Osteoblast (primary cell): ENCODE data around the gene NVL. TPM values are rescaled to one million over a fixed set of nuclear protein-coding genes. Genes with fewer than 3 reads are reported as not detected.

ENCODE experiments used
- DNase-seq: peaks from one replicate; pipeline ENCODE4 v3.0.0; 2011; ENCODE audit warnings: low spot score, mixed read lengths; ENCODE audit not compliant: insufficient read length; ENCODE audit errors: missing footprints
- H2AFZ ChIP-seq: 2 replicates; pipeline ENCODE4 v1.6.0; 2011; ENCODE audit warnings: mild to moderate bottlenecking, low read length
- H3K27ac ChIP-seq: 2 replicates; pipeline ENCODE4 v1.5.1; 2011; ENCODE audit warnings: mild to moderate bottlenecking, low read depth, low read length, moderate library complexity
- H3K27me3 ChIP-seq: 2 replicates; pipeline ENCODE4 v1.6.0; 2012; ENCODE audit warnings: mild to moderate bottlenecking, control low read depth, inconsistent platforms, low read length, moderate library complexity; ENCODE audit not compliant: insufficient read depth
- H3K36me3 ChIP-seq: 2 replicates; pipeline ENCODE4 v1.5.1; 2011; ENCODE audit warnings: mild to moderate bottlenecking, low read length, control low read depth, moderate library complexity; ENCODE audit not compliant: insufficient read depth
- H3K4me1 ChIP-seq: 2 replicates; pipeline ENCODE4 v1.5.1; 2011; ENCODE audit warnings: mild to moderate bottlenecking, low read length, control low read depth, moderate library complexity; ENCODE audit not compliant: insufficient read depth
- H3K4me2 ChIP-seq: 2 replicates; pipeline ENCODE4 v1.6.0; 2011; ENCODE audit warnings: mild to moderate bottlenecking, low read length; ENCODE audit not compliant: insufficient read depth
- H3K4me3 ChIP-seq: fragments of 200-600 bp; sonication (generic); 3 replicates; pipeline ENCODE4 v1.5.1; 2012; ENCODE audit warnings: mild to moderate bottlenecking, low read length, inconsistent platforms; ENCODE audit not compliant: insufficient read depth
- H3K79me2 ChIP-seq: 2 replicates; pipeline ENCODE4 v1.6.0; 2012; ENCODE audit warnings: mild to moderate bottlenecking, low read length, control low read depth, inconsistent platforms; ENCODE audit not compliant: insufficient read depth
- H3K9me3 ChIP-seq: 2 replicates; pipeline ENCODE4 v1.5.1; 2011; ENCODE audit warnings: low read depth, low read length, control low read depth
- H4K20me1 ChIP-seq: 2 replicates; pipeline ENCODE4 v1.6.0; 2012; ENCODE audit warnings: mild to moderate bottlenecking, low read length, control low read depth; ENCODE audit not compliant: insufficient read depth
- total RNA-seq: library from RNA; depleted of rRNA; stranded (reverse); fragments of >200 nt; gene quantifications from 2 replicates; pipeline ENCODE4 v1.2.3, GENCODE V29; 2012
- TF ChIP-seq, protein P1 (sequence below): IDR thresholded peaks from 2 replicates; pipeline ENCODE4 v1.5.1; 2011; ENCODE audit warnings: mild to moderate bottlenecking, low read depth, low read length, moderate library complexity; ENCODE audit errors: extremely low read depth

NVL gene
- total RNA-seq, 1 donor, result 20.6 TPM

DNA sequence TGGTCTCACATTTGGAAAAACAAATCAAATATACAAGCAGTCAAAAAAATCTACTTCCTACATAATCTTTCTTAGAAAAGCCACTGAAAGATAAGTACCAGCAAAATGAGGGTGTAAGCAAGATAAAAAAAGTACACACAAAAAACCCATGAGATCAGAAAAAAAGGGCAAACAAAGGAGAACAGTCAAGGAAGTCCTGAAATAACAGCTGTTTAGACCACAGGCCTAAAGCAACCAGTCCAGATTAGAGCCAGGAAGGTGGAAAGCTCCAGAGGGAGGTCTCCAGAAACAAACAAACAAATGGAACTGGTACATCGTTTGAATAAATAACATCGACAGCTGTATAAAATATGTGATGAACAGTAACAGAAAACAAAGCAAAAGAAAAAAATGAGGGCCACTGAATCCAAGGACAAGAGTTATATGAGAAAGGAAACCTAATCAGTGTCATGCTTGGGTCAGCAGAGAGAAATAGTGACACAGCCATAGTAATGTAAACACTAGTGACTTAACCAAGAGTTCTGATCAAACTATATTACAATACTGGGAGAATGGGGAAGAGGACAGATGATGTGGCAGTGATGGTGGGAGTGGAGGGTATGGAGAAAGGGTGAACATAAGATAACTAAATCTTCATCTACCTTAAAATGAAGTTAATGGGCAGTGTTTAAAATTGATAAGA is 67.5 kb downstream of the NVL start:
- Histone ChIP-seq H3K4me1 (no peaks in the 10 kb centered on the region), H3K36me3 (peaks cover 18% of the 10 kb centered on the region), H3K9me3 (no peaks in the 10 kb centered on the region), H3K27ac (no peak overlapping the region), H3K4me3 (no peak overlapping the region), H3K4me2 (no peak overlapping the region), H4K20me1 (no peaks in the 10 kb centered on the region), H3K27me3 (no peaks in the 10 kb centered on the region), H2AFZ (no peak overlapping the region), H3K79me2 (no peaks in the 10 kb centered on the region)
- TF ChIP-seq, protein P1, sequence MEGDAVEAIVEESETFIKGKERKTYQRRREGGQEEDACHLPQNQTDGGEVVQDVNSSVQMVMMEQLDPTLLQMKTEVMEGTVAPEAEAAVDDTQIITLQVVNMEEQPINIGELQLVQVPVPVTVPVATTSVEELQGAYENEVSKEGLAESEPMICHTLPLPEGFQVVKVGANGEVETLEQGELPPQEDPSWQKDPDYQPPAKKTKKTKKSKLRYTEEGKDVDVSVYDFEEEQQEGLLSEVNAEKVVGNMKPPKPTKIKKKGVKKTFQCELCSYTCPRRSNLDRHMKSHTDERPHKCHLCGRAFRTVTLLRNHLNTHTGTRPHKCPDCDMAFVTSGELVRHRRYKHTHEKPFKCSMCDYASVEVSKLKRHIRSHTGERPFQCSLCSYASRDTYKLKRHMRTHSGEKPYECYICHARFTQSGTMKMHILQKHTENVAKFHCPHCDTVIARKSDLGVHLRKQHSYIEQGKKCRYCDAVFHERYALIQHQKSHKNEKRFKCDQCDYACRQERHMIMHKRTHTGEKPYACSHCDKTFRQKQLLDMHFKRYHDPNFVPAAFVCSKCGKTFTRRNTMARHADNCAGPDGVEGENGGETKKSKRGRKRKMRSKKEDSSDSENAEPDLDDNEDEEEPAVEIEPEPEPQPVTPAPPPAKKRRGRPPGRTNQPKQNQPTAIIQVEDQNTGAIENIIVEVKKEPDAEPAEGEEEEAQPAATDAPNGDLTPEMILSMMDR, result no peak
- no peak for DNase-seq

DNA sequence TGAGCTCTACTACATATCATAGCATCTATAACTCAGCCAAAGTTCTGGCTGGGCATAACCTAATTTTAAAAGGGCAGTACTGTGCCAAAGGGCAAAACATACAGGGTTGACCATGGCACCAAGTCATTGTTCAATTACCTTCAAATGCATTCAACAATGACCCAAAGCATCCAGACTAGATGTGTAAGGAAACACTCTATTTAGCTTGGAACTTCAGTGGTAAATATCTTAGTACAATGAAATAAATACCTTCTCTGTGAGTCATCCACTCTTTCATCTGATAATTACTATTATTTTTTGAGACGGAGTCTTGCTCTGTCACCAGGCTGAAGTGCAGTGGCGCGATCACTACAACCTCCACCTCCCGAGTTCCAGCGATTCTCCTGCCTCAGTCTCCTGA is 70.0 kb downstream of the NVL start:
- Histone ChIP-seq H3K4me1 (no peaks in the 10 kb centered on the region), H2AFZ (no peak overlapping the region), H3K9me3 (no peaks in the 10 kb centered on the region), H4K20me1 (no peaks in the 10 kb centered on the region), H3K27me3 (no peaks in the 10 kb centered on the region), H3K36me3 (peaks cover 4% of the 10 kb centered on the region), H3K27ac (no peak overlapping the region), H3K4me2 (no peak overlapping the region), H3K4me3 (no peak overlapping the region), H3K79me2 (no peaks in the 10 kb centered on the region)
- TF ChIP-seq, protein P1, result no peak
- peak; percentile 25 for DNase-seq

DNA sequence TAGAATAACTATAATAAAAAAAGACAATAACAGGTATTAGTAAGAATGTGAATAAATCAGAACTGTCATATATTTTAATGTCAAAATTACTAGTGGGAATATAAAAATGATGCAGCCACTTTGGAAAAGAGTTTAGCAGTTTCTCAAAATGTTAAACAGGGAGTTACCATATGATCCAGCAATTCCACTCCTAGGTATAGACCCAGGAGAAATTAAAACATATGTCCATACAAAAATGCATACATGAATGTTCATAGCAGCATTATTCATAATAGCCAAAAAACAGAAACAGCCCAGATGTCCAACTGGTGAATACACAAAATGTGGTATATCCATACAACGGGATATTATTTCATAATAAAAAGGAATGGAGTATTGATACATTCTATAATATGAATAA is 71.6 kb downstream of the NVL start:
- TF ChIP-seq, protein P1, result no peak
- no peaks in the 10 kb centered on the region for H3K79me2 ChIP-seq

DNA sequence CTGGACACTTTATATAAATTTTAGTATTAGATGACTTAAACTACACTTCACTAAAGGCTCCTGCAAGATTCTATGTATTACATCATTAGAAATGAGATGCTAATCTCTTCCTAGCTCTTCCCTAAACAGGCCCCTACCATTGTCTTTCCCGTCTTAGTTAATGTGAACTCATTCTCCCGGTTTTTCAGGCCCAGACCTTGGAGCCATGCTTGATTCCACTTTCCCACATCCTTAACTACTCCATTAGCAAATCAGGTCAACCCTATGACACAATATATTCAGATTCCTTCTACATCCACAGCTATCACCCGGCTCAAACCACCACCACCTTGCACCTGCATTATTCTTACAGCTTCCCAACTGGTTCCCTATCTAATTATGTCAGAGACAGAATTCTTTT is 73.3 kb downstream of the NVL start:
- H3K27me3 ChIP-seq, result no peaks in the 10 kb centered on the region
- H3K36me3 ChIP-seq, result peaks cover 4% of the 10 kb centered on the region
- H3K9me3 ChIP-seq, result no peaks in the 10 kb centered on the region
- H3K27ac ChIP-seq, result no peak overlapping the region
- no peak for DNase-seq
- no peak overlapping the region for H3K4me3 ChIP-seq
- H3K4me2 ChIP-seq, result no peak overlapping the region
- no peaks in the 10 kb centered on the region for H3K79me2 ChIP-seq
- H4K20me1 ChIP-seq, result no peaks in the 10 kb centered on the region
- no peaks in the 10 kb centered on the region for H3K4me1 ChIP-seq
- no peak overlapping the region for H2AFZ ChIP-seq
- TF ChIP-seq, protein P1, result no peak

More for the DNA sequence above, 71.6 kb downstream of the NVL start:
- Histone ChIP-seq H3K9me3 (no peaks in the 10 kb centered on the region), H2AFZ (no peak overlapping the region), H3K27ac (no peak overlapping the region), H3K4me2 (no peak overlapping the region), H4K20me1 (no peaks in the 10 kb centered on the region), H3K36me3 (peaks cover 4% of the 10 kb centered on the region), H3K27me3 (no peaks in the 10 kb centered on the region), H3K4me1 (no peaks in the 10 kb centered on the region), H3K4me3 (no peak overlapping the region)
- no peak for DNase-seq
